Keratinocyte (primary cell): Measurements from ENCODE around the gene GPC5.

Experiments used
- CTCF ChIP-seq, 3 experiments: IDR thresholded peaks in 1 of 3; conservative IDR thresholded peaks in 1 of 3; optimal IDR thresholded peaks in 1 of 3; 2 replicates in 2 of 3; 3 replicates in 1 of 3; pipeline versions ENCODE3 to v1.5.1; 2011; ENCODE audit warnings: low read length in 3 of 3, mild to moderate bottlenecking in 3 of 3, moderate library complexity in 2 of 3, control low read depth in 1 of 3, inconsistent platforms in 1 of 3; ENCODE audit not compliant: insufficient read depth in 2 of 3; ENCODE audit errors: extremely low read depth in 1 of 3
- EZH2 ChIP-seq: IDR thresholded peaks from one replicate; pipeline ENCODE4 v1.6.1; 2012; ENCODE audit warnings: inconsistent platforms, mild to moderate bottlenecking, low read length, moderate library complexity

- TF ChIP-seq EZH2, result no peak
- no peak for TF ChIP-seq CTCF (optimal IDR thresholded peaks at IDR 0.05 in 1 of 3, IDR thresholded peaks at IDR 0.05 in 1 of 3, conservative IDR thresholded peaks at IDR 0.05 in 1 of 3; ENCODE audit: extremely low read depth in 1 of 3, insufficient read depth in 2 of 3, low read length in 3 of 3)
Measured at GRCh38 chr13:91470084-91470621, 71.7 kb downstream of the GPC5 start.
